Heart left ventricle (tissue), 13 donors: ENCODE data around the gene RNF38.

Experiments
- POLR2A ChIP-seq, 2 donors: fragments of 450-650 bp; IDR thresholded peaks; one replicate each; pipeline ENCODE4 v1.6.1; 2017; ENCODE audit warnings: antibody characterized with exemption in 2 of 2, mild to moderate bottlenecking in 2 of 2, moderate library complexity in 2 of 2
- TF ChIP-seq, protein P1 (sequence below), 12 donors: fragments of 200-600 bp; sonication (generic) in 4 of 12; IDR thresholded peaks; one replicate each; pipeline versions ENCODE4 v1.5.0 to v1.8.0; 2018 to 2022; ENCODE audit warnings: antibody characterized with exemption in 12 of 12, mild to moderate bottlenecking in 5 of 12
- donor health status: ischemic (EF 13 %, LVEDD 7.1; RV severe dilation, severe dysfunction).
- donor health status: DM: no; HTN: yes; CAD: no.
- donor health status: DM: no; HTN: no; CAD: no.
- donor health status: ischemic (EF 25% LVEDD 6.9; RV normal size, moderate dysfunction).
- donor health status: ischemic (EF 25% LVEDD 5.7; RV mildly dilated, moderate dysfunction).
- donor health status: ischemic (EF 35%, LVEDD 5.7; RV mildly dilated, moderate dysfunction).
- donor health status: nonischemic (EF 11% LVEDD 7.7; RV severe dilation, severe dysfunction).
- donor health status: DM: yes; HTN: yes; CAD: no.
- donor health status: PGD.
- donor health status: ischemic (EF 29% LVEDD 5.4; RV normal size, mild dysfunction).
- donor health status: nonischemic (EF 23%, LVEDD 6.1; RV moderate dilation, normal function).

DNA sequence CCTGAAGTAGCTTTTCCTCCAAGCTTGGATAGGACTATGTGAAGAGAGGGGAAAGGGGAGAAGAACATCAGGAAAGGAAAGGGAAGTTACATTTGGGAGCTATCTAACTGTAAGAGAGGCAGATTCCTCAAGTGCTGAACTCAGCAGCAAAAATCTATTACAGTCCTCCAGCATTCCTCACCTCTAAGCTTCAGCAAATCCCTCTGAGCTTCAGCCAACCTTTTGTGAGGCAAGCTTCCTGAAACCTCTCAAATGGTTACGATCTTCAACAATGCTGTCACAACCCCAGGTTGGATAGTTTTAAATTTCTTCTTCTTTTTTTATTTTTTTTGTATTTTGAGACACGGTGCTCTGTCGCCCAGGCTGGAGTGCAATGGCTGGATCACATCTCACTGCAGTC lies 2.5 kb upstream of the RNF38 start:
- TF ChIP-seq, protein P1, sequence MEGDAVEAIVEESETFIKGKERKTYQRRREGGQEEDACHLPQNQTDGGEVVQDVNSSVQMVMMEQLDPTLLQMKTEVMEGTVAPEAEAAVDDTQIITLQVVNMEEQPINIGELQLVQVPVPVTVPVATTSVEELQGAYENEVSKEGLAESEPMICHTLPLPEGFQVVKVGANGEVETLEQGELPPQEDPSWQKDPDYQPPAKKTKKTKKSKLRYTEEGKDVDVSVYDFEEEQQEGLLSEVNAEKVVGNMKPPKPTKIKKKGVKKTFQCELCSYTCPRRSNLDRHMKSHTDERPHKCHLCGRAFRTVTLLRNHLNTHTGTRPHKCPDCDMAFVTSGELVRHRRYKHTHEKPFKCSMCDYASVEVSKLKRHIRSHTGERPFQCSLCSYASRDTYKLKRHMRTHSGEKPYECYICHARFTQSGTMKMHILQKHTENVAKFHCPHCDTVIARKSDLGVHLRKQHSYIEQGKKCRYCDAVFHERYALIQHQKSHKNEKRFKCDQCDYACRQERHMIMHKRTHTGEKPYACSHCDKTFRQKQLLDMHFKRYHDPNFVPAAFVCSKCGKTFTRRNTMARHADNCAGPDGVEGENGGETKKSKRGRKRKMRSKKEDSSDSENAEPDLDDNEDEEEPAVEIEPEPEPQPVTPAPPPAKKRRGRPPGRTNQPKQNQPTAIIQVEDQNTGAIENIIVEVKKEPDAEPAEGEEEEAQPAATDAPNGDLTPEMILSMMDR (IDR thresholded peaks at IDR 0.05) = no peak
- TF ChIP-seq POLR2A (IDR thresholded peaks at IDR 0.05) = no peak
